ENCODE results near the gene EPB41L4A.

EPB41L4A gene

GRCh38 chr5:112250551-112250950 is 168.5 kb downstream of the EPB41L4A start:
- Mint-ChIP-seq H3K4me3 (no peak overlapping the region), H3K27me3 (peaks cover 5% of the 10 kb centered on the region), H3K27ac (ENCODE audit: low read depth) (no peak overlapping the region), H3K9me3 (no peaks in the 10 kb centered on the region), H3K36me3 (ENCODE audit: insufficient read depth) (peaks cover 1% of the 10 kb centered on the region), H3K4me1 (no peaks in the 10 kb centered on the region)
- DNase-seq (ENCODE audit: low spot score in 2 of 2) (no peak), ATAC-seq (replicated peaks; ENCODE audit: extremely low read depth, poor library complexity, severe bottlenecking) (no peak)

- Mint-ChIP-seq H3K4me3 (no peak overlapping the region), H3K9me3 (no peaks in the 10 kb centered on the region), H3K27ac (ENCODE audit: low read depth) (no peak overlapping the region), H3K27me3 (peaks cover 9% of the 10 kb centered on the region), H3K4me1 (no peaks in the 10 kb centered on the region), H3K36me3 (ENCODE audit: insufficient read depth) (peaks cover 1% of the 10 kb centered on the region)
- no peak for ATAC-seq (replicated peaks; ENCODE audit: extremely low read depth, poor library complexity, severe bottlenecking)
- no peak for DNase-seq (ENCODE audit: low spot score in 2 of 2)
Observed at GRCh38 chr5:112248623-112249022, 170.5 kb downstream of the EPB41L4A start.

DNA sequence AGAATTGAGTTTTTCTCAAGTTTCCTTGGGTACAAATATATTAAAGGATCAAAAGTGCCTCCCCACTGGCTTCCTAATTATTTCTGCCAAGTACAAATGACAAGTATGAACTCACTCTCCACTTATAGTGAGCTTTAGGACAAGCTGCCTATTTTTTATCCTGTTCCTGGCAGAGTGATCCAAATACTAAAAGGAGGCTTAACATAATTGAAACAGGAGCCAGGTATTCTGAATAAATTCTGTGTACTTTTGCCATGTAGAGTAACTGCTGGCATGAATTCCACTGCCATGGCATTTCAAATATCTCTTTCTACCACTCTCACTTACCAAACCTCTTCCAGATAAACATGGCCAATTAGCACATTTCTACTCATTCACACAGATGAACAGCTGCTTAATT is 171.1 kb downstream of the EPB41L4A start:
- Mint-ChIP-seq H3K27ac (ENCODE audit: low read depth) (no peak overlapping the region), H3K27me3 (peaks cover 9% of the 10 kb centered on the region), H3K4me3 (no peak overlapping the region), H3K4me1 (no peaks in the 10 kb centered on the region), H3K36me3 (ENCODE audit: insufficient read depth) (peaks cover 1% of the 10 kb centered on the region), H3K9me3 (no peaks in the 10 kb centered on the region)
- no peak for DNase-seq (ENCODE audit: low spot score in 2 of 2)
- no peak for ATAC-seq (replicated peaks; ENCODE audit: extremely low read depth, poor library complexity, severe bottlenecking)

GRCh38 chr5:112245656-112246055 is 173.4 kb downstream of the EPB41L4A start:
- Mint-ChIP-seq H3K9me3 (no peaks in the 10 kb centered on the region), H3K36me3 (ENCODE audit: insufficient read depth) (no peaks in the 10 kb centered on the region), H3K27me3 (peaks cover 9% of the 10 kb centered on the region), H3K4me3 (no peak overlapping the region), H3K4me1 (no peaks in the 10 kb centered on the region), H3K27ac (ENCODE audit: low read depth) (no peak overlapping the region)
- ATAC-seq (replicated peaks; ENCODE audit: extremely low read depth, poor library complexity, severe bottlenecking) (no peak), DNase-seq (ENCODE audit: low spot score in 2 of 2) (no peak)

GRCh38 chr5:112239996-112240395 is 179.1 kb downstream of the EPB41L4A start:
- no peak for DNase-seq (ENCODE audit: low spot score in 2 of 2)
- H3K27me3 Mint-ChIP-seq, result peaks cover 11% of the 10 kb centered on the region

GRCh38 chr5:112238473-112238872 is 180.6 kb downstream of the EPB41L4A start:
- Mint-ChIP-seq H3K4me3 (no peak overlapping the region), H3K27me3 (peaks cover 11% of the 10 kb centered on the region), H3K4me1 (no peaks in the 10 kb centered on the region), H3K36me3 (ENCODE audit: insufficient read depth) (peaks cover 1% of the 10 kb centered on the region), H3K27ac (ENCODE audit: low read depth) (no peak overlapping the region), H3K9me3 (no peaks in the 10 kb centered on the region)
- ATAC-seq (replicated peaks; ENCODE audit: extremely low read depth, poor library complexity, severe bottlenecking) (no peak), DNase-seq (ENCODE audit: low spot score in 2 of 2) (no peak)

More at GRCh38 chr5:112239996-112240395, 179.1 kb downstream of the EPB41L4A start:
- no peak overlapping the region for H3K27ac Mint-ChIP-seq (ENCODE audit: low read depth)
- H3K36me3 Mint-ChIP-seq (ENCODE audit: insufficient read depth), result peaks cover 1% of the 10 kb centered on the region
- no peak for ATAC-seq (replicated peaks; ENCODE audit: extremely low read depth, poor library complexity, severe bottlenecking)
- H3K4me3 Mint-ChIP-seq, result no peak overlapping the region
- H3K9me3 Mint-ChIP-seq, result no peaks in the 10 kb centered on the region
- H3K4me1 Mint-ChIP-seq, result no peaks in the 10 kb centered on the region

GRCh38 chr5:112237456-112237855 is 181.6 kb downstream of the EPB41L4A start:
- H3K36me3 Mint-ChIP-seq (ENCODE audit: insufficient read depth), result peaks cover 3% of the 10 kb centered on the region
- no peaks in the 10 kb centered on the region for H3K9me3 Mint-ChIP-seq
- no peak for ATAC-seq (replicated peaks; ENCODE audit: extremely low read depth, poor library complexity, severe bottlenecking)
- no peak overlapping the region for H3K4me3 Mint-ChIP-seq
- DNase-seq (ENCODE audit: low spot score in 2 of 2), result no peak
- H3K4me1 Mint-ChIP-seq, result no peaks in the 10 kb centered on the region
- H3K27me3 Mint-ChIP-seq, result peaks cover 11% of the 10 kb centered on the region
- H3K27ac Mint-ChIP-seq (ENCODE audit: low read depth), result no peak overlapping the region

DNA sequence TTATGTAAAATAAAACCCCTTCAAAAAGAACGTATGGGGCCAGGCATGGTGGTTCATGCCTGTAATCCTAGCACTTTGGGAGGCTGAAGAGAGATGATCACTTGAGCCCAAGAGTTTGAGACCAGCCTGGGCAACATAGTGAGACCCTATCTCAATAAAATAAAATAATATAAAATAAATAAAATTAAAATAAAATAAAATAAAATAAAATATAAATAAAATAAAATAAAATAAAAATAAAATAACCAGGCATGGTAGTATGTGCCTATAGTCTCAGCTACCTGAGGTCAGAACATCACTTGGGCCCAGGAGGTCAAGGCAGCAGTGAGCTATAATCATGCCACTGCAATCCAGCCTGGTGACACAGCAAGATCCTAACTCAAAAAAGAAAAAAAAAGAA is 185.1 kb downstream of the EPB41L4A start:
- no peaks in the 10 kb centered on the region for H3K27me3 Mint-ChIP-seq
- H3K4me3 Mint-ChIP-seq, result no peak overlapping the region
- no peak overlapping the region for H3K27ac Mint-ChIP-seq (ENCODE audit: low read depth)
- H3K4me1 Mint-ChIP-seq, result no peaks in the 10 kb centered on the region
- ATAC-seq (replicated peaks; ENCODE audit: extremely low read depth, poor library complexity, severe bottlenecking) (no peak), DNase-seq (ENCODE audit: low spot score in 2 of 2) (no peak)
- H3K9me3 Mint-ChIP-seq, result no peaks in the 10 kb centered on the region
- peaks cover 2% of the 10 kb centered on the region for H3K36me3 Mint-ChIP-seq (ENCODE audit: insufficient read depth)

DNA sequence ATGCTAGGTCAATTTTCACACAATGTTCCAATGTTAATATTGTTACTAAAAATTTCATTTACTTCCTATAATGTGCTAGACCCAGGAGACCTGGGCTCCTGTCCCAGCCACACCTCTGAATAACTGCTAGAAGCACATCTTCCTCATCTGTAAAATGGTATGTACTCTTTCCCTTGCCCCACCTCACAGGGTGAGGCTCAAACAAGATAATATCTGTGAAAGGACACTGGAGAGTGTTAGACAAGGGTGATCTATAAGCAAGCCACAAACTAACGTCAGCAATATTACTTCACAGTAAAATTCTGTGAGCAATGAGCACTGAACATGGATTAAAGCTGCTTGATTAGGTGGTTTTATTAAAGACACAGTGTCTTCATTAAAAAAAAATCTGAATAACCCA is 186.4 kb downstream of the EPB41L4A start:
- H3K36me3 Mint-ChIP-seq (ENCODE audit: insufficient read depth), result peaks cover 2% of the 10 kb centered on the region

DNA sequence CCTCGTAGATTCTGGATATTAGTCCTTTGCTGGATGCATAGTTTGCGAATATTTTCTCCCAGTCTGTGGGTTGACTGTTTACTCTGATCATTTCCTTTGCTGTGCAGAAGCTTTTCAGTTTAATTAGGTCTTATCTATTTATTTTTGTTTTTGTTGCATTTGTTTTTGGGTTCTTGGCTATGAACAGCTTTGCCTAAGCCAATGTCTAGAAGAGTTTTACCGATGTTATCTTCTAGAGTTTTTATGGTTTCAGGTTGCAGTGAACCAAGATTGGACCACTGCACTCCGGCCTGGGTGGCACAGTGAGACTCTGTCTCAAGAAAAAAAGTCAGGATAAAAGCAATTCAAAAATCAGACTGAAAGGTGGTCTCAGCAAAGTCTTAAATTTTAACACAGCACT is 188.5 kb downstream of the EPB41L4A start:
- ATAC-seq (replicated peaks; ENCODE audit: extremely low read depth, poor library complexity, severe bottlenecking) (no peak), DNase-seq (ENCODE audit: low spot score in 2 of 2) (no peak)
- H3K27me3 Mint-ChIP-seq, result peaks cover 8% of the 10 kb centered on the region
- H3K9me3 Mint-ChIP-seq, result no peaks in the 10 kb centered on the region
- H3K36me3 Mint-ChIP-seq (ENCODE audit: insufficient read depth), result peaks cover 2% of the 10 kb centered on the region
- no peaks in the 10 kb centered on the region for H3K4me1 Mint-ChIP-seq
- no peak overlapping the region for H3K27ac Mint-ChIP-seq (ENCODE audit: low read depth)
- H3K4me3 Mint-ChIP-seq, result no peak overlapping the region

More for the DNA sequence above, 186.4 kb downstream of the EPB41L4A start:
- Mint-ChIP-seq H3K9me3 (no peaks in the 10 kb centered on the region), H3K4me3 (no peak overlapping the region), H3K27me3 (peaks cover 6% of the 10 kb centered on the region), H3K4me1 (no peaks in the 10 kb centered on the region), H3K27ac (ENCODE audit: low read depth) (no peak overlapping the region)
- ATAC-seq (replicated peaks; ENCODE audit: extremely low read depth, poor library complexity, severe bottlenecking) (no peak), DNase-seq (ENCODE audit: low spot score in 2 of 2) (no peak)

GRCh38 chr5:112228667-112229066 is 190.4 kb downstream of the EPB41L4A start:
- no peaks in the 10 kb centered on the region for H3K4me1 Mint-ChIP-seq
- H3K27ac Mint-ChIP-seq (ENCODE audit: low read depth), result no peak overlapping the region
- no peak for ATAC-seq (replicated peaks; ENCODE audit: extremely low read depth, poor library complexity, severe bottlenecking)
- DNase-seq (ENCODE audit: low spot score in 2 of 2), result no peak
- no peaks in the 10 kb centered on the region for H3K9me3 Mint-ChIP-seq
- H3K4me3 Mint-ChIP-seq, result no peak overlapping the region
- peaks cover 2% of the 10 kb centered on the region for H3K36me3 Mint-ChIP-seq (ENCODE audit: insufficient read depth)
- H3K27me3 Mint-ChIP-seq, result peaks cover 8% of the 10 kb centered on the region

GRCh38 chr5:112227911-112228631 is 191.0 kb downstream of the EPB41L4A start:
- H3K4me3 Mint-ChIP-seq, result no peak overlapping the region

GRCh38 chr5:112226215-112226614 is 192.9 kb downstream of the EPB41L4A start:
- Mint-ChIP-seq H3K4me1 (no peaks in the 10 kb centered on the region), H3K27me3 (peaks cover 8% of the 10 kb centered on the region)

More at GRCh38 chr5:112227911-112228631, 191.0 kb downstream of the EPB41L4A start:
- Mint-ChIP-seq H3K27ac (ENCODE audit: low read depth) (no peak overlapping the region), H3K9me3 (no peaks in the 10 kb centered on the region), H3K36me3 (ENCODE audit: insufficient read depth) (peaks cover 2% of the 10 kb centered on the region), H3K4me1 (no peaks in the 10 kb centered on the region), H3K27me3 (peaks cover 8% of the 10 kb centered on the region)
- no peak for ATAC-seq (replicated peaks; ENCODE audit: extremely low read depth, poor library complexity, severe bottlenecking)
- no peak for DNase-seq (ENCODE audit: low spot score in 2 of 2)

More at GRCh38 chr5:112226215-112226614, 192.9 kb downstream of the EPB41L4A start:
- DNase-seq (ENCODE audit: low spot score in 2 of 2), result no peak
- Mint-ChIP-seq H3K9me3 (no peaks in the 10 kb centered on the region), H3K4me3 (no peak overlapping the region), H3K36me3 (ENCODE audit: insufficient read depth) (no peaks in the 10 kb centered on the region), H3K27ac (ENCODE audit: low read depth) (no peak overlapping the region)
- no peak for ATAC-seq (replicated peaks; ENCODE audit: extremely low read depth, poor library complexity, severe bottlenecking)

Data from central memory CD8-positive, alpha-beta T cell (primary cell).